ENCODE results near the gene ALG8.
"Not testable (repeated sequence)": the region's sequence is repeated elsewhere in the genome, so short reads cannot be mapped to it uniquely, and the experiment has no call there.

The ALG8 gene

GRCh38 chr11:78099666-78100065 lies 39.8 kb downstream of the ALG8 start:
- no peak for DNase-seq

- no peak for DNase-seq
Measured at GRCh38 chr11:78097666-78098385, 41.6 kb downstream of the ALG8 start.

- no peak for DNase-seq
Measured at GRCh38 chr11:78094250-78094649, 45.2 kb downstream of the ALG8 start.

- not testable (repeated sequence) for DNase-seq
Measured at GRCh38 chr11:78086521-78087074, 52.8 kb downstream of the ALG8 start.

GRCh38 chr11:78085972-78086371 lies 53.5 kb downstream of the ALG8 start:
- no peak for DNase-seq

- DNase-seq = not testable (repeated sequence)
Measured at GRCh38 chr11:78084506-78084905, 54.9 kb downstream of the ALG8 start.

GRCh38 chr11:78083021-78083420 lies 56.4 kb downstream of the ALG8 start:
- DNase-seq = no peak

GRCh38 chr11:78082146-78082545 lies 57.3 kb downstream of the ALG8 start:
- DNase-seq = no peak

- no peak for DNase-seq
Measured at GRCh38 chr11:78081583-78081982, 57.8 kb downstream of the ALG8 start.

- peak; percentile 36 for DNase-seq
Measured at GRCh38 chr11:78080818-78081495, 58.5 kb downstream of the ALG8 start.

GRCh38 chr11:78080084-78080817 lies 59.2 kb downstream of the ALG8 start:
- DNase-seq = no peak

- peak; percentile 76 for DNase-seq
Measured at GRCh38 chr11:78079232-78080083, 60.0 kb downstream of the ALG8 start, which contains the start of gene NDUFC2. Gene NDUFC2, minus strand, starts transcription at chr11:78079862. Its CDS starts 118 bp downstream, at chr11:78079744.

GRCh38 chr11:78078218-78079167 lies 60.9 kb downstream of the ALG8 start:
- no peak for DNase-seq

- not testable (repeated sequence) for DNase-seq
Measured at GRCh38 chr11:78077592-78077991, 61.8 kb downstream of the ALG8 start.

GRCh38 chr11:78076733-78077403 lies 62.6 kb downstream of the ALG8 start:
- DNase-seq = no peak

- DNase-seq = no peak
Measured at GRCh38 chr11:78074756-78075155, 64.7 kb downstream of the ALG8 start.

- DNase-seq = no peak
Measured at GRCh38 chr11:78072455-78072854, 67.0 kb downstream of the ALG8 start.

- DNase-seq = no peak
Measured at GRCh38 chr11:78071717-78072116, 67.7 kb downstream of the ALG8 start.

- no peak for DNase-seq
Measured at GRCh38 chr11:78070621-78071020, 68.8 kb downstream of the ALG8 start.

- no peak for DNase-seq
Measured at GRCh38 chr11:78069465-78069864, 70.0 kb downstream of the ALG8 start.

- no peak for DNase-seq
Measured at GRCh38 chr11:78067704-78068103, 71.7 kb downstream of the ALG8 start.
